Jurkat, Clone E6-1 (cell line): ENCODE results near the gene TAAR2. TPM values are rescaled to one million over a fixed set of nuclear protein-coding genes. Genes with fewer than 3 reads are reported as not detected.
A peak's percentile ranks its signal among the peaks of the same experiment; 100 is the strongest.
"Not testable (repeated sequence)": the region's sequence is repeated elsewhere in the genome, so short reads cannot be mapped to it uniquely, and the experiment has no call there.

Experiments
- DNase-seq: peaks from one replicate; pipeline ENCODE4 v3.0.0-alpha.2; 2011; ENCODE audit warnings: low read depth, low spot score
- H3K4me3 ChIP-seq: 2 replicates; pipeline ENCODE4 v1.5.1; 2011; ENCODE audit warnings: mild to moderate bottlenecking, low read length, control low read depth, moderate library complexity
- polyA plus RNA-seq: library from polyadenylated mRNA; unstranded; fragments of >200 nt; gene quantifications from one replicate; pipeline ENCODE4 v1.2.1, GENCODE V29; 2012; ENCODE audit warnings: missing spikeins; ENCODE audit not compliant: insufficient read length, insufficient read depth

The TAAR2 gene, protein sequence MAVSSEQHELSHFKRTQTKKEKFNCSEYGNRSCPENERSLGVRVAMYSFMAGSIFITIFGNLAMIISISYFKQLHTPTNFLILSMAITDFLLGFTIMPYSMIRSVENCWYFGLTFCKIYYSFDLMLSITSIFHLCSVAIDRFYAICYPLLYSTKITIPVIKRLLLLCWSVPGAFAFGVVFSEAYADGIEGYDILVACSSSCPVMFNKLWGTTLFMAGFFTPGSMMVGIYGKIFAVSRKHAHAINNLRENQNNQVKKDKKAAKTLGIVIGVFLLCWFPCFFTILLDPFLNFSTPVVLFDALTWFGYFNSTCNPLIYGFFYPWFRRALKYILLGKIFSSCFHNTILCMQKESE
- polyA plus RNA-seq: not detected

- no peak within 1 kb of the TSS for H3K4me3 ChIP-seq
- DNase-seq: no peak
Observed at GRCh38 chr6:132624175-132624574, at the start of gene TAAR2. Gene TAAR2, minus strand, starts transcription at chr6:132624275. Its CDS starts 0 bp downstream, at chr6:132624275.

DNA sequence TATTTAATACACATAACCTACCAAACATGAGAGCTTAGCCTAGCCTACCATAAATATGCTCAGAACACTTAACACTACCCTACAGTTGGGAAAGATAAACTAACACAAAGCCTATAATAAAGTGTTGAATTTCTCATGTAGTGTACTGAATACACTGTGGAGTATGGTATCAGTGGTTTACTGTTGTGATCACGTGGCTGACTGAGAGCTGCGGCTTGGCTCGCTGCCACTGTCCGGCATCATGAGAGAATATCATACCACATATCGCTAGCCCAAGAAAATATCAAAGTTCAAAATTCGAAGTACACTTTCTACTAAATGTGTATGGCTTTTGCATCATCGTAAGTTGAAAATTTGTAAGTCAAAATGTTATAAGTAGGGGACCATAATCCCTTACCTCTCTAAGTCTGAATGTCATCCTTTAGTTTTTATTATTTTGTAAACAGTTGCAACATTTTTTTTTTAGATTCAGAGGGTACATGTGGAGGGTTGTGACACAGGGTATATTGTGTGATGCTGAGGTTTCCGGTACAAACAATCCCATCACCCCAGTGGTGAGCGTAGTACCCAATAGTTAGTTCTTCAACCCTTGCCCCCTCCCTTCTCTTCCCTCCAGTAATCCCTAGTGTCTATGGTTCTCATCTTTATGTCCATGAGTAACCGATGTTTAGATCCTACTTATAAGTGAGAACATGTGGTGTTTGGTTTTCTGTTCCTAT lies 49.5 kb upstream of the TAAR2 start:
- no peak overlapping the region for H3K4me3 ChIP-seq
- no peak for DNase-seq

DNA sequence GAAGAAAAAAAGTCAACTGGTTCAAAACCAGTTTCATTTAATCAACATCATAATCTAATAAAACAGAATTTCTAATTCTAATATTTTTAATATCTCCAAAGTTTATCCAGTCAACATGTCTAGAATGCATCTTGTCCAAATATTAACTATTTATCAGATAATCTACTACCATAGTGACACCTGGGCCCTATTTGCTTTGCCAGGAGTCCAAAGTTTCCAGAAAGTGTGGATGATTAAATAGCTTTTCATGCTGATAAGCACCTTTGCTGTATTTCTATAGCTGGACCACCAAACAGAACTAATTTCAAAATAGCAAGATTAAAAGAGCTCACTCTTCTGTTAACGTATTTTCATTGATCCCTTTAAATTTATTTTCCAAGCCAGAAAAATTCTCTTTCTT lies 47.2 kb upstream of the TAAR2 start:
- DNase-seq: no peak
- H3K4me3 ChIP-seq: no peak overlapping the region

GRCh38 chr6:132669690-132670291 lies 45.7 kb upstream of the TAAR2 start:
- no peak overlapping the region for H3K4me3 ChIP-seq
- no peak for DNase-seq

DNA sequence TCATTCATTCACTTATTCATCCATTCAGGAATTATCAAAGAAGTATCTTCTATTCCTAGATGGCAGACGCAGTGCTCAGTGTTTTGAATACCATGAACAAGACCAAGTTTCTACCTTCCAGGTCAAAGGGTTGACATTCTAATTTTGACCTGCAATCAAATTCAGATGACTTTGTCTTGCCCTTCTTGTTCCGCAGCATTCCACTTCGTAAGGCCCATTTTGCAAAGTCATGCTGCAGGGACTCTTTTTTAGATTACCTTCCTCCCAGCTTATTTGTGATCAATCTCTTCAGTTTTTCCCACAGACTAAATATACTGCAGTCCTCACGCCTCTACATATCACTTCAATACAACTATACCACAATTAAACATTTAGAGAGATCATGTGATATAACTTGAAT lies 42.0 kb upstream of the TAAR2 start:
- no peak for DNase-seq
- H3K4me3 ChIP-seq: no peak overlapping the region

GRCh38 chr6:132664309-132665034 lies 40.4 kb upstream of the TAAR2 start:
- H3K4me3 ChIP-seq: no peak overlapping the region
- no peak for DNase-seq

DNA sequence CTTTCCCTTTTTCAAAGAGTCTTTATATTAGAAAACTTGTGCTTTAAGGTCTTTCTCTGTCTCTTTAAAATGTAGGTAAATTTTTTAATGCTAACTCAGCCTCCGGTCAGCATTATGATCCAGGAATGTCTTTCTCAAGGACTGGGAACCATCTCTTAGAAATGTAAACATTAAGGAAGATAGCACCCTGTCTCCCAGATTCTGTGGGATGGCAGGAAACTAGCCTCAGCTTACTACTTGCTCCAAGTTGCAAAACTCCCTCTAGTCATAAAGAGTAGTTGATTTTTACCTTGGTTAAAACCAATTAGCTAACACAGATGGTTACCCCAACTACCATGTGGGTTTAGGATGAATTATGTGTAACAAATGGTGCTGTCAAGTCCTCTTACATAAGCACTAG lies 39.6 kb upstream of the TAAR2 start:
- DNase-seq: no peak
- H3K4me3 ChIP-seq: no peak overlapping the region

GRCh38 chr6:132661906-132662305 lies 37.8 kb upstream of the TAAR2 start:
- DNase-seq: no peak
- no peak overlapping the region for H3K4me3 ChIP-seq

DNA sequence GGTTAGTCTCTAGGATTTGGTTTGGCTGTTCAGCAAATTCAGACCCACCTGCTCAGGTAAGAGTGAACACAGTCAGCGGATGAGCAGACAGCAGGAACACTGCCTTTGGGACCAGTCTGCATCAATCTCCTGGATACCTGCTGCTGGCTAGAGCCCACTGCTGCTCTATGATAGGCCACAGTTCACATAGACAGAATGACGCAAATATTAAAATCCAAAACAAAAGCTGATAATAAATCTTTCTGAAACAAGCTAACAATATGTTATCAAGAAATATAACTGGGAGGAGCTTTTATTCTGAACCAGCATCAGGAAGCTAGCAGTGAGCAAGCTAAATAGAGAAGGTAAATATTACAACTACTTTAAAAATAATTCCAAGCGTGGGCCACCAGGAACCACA lies 35.0 kb upstream of the TAAR2 start, which contains the start of gene TAAR1:
TAAR1 (minus strand) TSS at position 101 of the 400 bp plus-strand sequence. CDS start 13,179 bp downstream, outside the sequence.
- no peak for DNase-seq
- no peak within 1 kb of the TSS for H3K4me3 ChIP-seq

GRCh38 chr6:132651062-132651461 lies 27.0 kb upstream of the TAAR2 start:
- no peak overlapping the region for H3K4me3 ChIP-seq
- no peak for DNase-seq

DNA sequence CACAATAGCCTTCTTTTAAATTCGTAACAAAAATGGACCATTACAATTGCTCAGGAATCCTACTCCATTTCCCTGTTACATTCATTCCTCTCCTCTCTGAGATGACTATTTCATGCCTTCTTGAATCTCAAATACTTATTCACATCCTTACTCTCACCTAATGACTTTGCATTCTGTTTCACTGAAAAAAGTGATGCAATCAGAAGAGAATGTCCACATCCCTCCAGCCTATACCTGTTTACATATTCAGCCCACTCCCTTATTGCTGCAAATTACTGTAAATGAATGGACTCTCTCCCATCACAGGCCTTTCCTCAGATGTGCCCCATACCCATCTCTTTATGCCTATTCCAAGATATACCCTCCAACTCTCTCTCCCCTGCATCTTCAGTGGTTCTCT lies 26.4 kb upstream of the TAAR2 start:
- DNase-seq: no peak
- H3K4me3 ChIP-seq: no peak overlapping the region

DNA sequence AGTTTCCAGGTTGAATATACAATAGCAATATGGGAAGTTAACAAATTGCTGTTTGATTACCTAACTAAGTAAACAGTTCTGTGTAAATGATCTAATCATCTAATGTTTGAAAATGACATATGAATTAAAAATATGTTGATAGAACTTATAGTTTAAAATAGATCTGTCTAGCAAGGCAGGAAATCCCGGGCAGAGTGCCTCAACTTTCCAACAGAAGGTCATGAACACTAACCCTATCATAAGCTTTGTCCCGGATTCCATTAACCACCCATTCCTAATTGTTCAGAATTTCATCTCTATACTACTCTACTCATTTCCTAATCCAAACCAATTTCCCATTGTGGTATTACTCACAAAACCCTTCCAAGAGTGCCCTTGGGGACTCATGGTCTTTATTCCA lies 24.8 kb upstream of the TAAR2 start:
- H3K4me3 ChIP-seq: no peak overlapping the region
- no peak for DNase-seq

- DNase-seq: peak; percentile 76
- no peak overlapping the region for H3K4me3 ChIP-seq
Observed at GRCh38 chr6:132648356-132648755, 24.3 kb upstream of the TAAR2 start.

- DNase-seq: no peak
- H3K4me3 ChIP-seq: no peak overlapping the region
Observed at GRCh38 chr6:132643547-132643946, 19.5 kb upstream of the TAAR2 start.

- not testable (repeated sequence) for H3K4me3 ChIP-seq, DNase-seq
Observed at GRCh38 chr6:132637135-132637534, 13.1 kb upstream of the TAAR2 start.

GRCh38 chr6:132635906-132636305 lies 11.8 kb upstream of the TAAR2 start:
- H3K4me3 ChIP-seq, DNase-seq: not testable (repeated sequence)

- DNase-seq, H3K4me3 ChIP-seq: not testable (repeated sequence)
Observed at GRCh38 chr6:132635288-132635687, 11.2 kb upstream of the TAAR2 start.

- H3K4me3 ChIP-seq: no peak overlapping the region
- DNase-seq: no peak
Observed at GRCh38 chr6:132634796-132635195, 10.7 kb upstream of the TAAR2 start.

- DNase-seq: no peak
- H3K4me3 ChIP-seq: no peak overlapping the region
Observed at GRCh38 chr6:132633362-132633761, 9.3 kb upstream of the TAAR2 start.
